Measurements from ENCODE around the gene BCL7B.
"Not testable (repeated sequence)": the region's sequence is repeated elsewhere in the genome, so short reads cannot be mapped to it uniquely, and the experiment has no call there.

Gene BCL7B

GRCh38 chr7:73572767-73573186 is 15.3 kb upstream of the BCL7B start:
- no peak for DNase-seq (ENCODE audit: low spot score)

- DNase-seq (ENCODE audit: low spot score), result no peak
Observed at GRCh38 chr7:73570977-73571376, 13.5 kb upstream of the BCL7B start.

DNA sequence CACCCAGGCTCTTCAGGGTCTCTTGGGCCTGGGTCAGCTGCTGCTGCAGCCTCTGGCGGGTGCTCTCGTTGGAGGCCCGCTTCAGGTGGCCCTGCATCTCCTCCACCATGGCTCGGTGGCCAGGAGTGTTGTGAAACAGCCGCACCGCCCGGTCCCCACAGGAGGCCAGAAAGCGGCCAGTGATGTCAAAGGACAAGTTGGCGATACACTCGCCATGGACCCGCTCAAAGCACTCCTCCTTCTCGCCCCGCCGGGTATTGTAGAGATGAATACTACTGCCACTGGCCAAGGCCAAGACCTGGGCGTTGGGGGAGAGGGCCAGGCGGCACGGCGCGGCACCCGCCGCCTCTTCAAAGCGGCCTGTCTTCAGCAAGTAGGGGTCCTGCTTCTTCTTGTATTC is 13.0 kb upstream of the BCL7B start:
- DNase-seq (ENCODE audit: low spot score), result no peak

GRCh38 chr7:73569042-73569608 is 11.6 kb upstream of the BCL7B start:
- no peak for DNase-seq (ENCODE audit: low spot score)

DNA sequence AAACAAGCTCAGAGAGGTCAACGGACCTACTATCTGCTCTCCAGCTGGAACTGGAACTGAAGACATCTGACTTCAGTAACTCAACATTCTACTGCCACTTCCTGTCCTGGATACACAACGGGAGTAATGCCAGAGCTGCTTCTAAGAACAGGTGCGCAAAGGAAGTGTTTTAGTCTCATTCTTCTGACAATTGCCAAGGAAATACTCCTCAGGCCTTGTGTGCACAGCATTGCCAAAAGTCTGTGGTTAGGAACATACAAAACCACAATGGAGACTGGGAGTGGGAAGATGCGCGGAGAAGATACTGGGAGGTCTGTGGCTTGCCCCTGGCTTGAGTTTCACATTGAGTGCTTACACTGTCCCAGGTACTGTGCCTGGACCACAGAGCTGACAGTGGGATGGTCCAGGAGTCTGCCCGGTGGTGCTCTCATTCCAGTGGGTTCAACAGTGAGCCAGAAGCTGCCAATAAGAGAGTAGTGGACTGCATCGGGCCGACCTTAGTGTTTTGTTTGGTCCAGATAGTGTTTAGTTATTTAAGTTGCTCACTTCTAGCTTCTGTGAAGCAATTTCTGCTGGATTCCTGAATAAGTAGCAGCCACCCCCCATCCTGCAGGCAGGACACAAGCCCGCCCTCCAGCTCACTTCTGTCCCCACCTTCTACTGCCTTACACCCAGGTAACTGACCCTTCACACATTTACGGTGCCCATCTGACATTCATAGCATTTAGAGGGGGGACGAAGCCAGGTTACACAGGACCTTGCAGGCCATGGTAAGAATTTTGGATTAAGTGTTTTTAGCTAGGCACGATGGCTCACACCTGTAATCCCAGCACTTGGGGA is 10.6 kb upstream of the BCL7B start:
- no peak for DNase-seq (ENCODE audit: low spot score)

GRCh38 chr7:73567140-73567539 is 9.7 kb upstream of the BCL7B start:
- DNase-seq (ENCODE audit: low spot score), result no peak

GRCh38 chr7:73566431-73566830 is 8.9 kb upstream of the BCL7B start:
- DNase-seq (ENCODE audit: low spot score), result not testable (repeated sequence)

GRCh38 chr7:73565675-73566340 is 8.3 kb upstream of the BCL7B start:
- DNase-seq (ENCODE audit: low spot score), result no peak

DNA sequence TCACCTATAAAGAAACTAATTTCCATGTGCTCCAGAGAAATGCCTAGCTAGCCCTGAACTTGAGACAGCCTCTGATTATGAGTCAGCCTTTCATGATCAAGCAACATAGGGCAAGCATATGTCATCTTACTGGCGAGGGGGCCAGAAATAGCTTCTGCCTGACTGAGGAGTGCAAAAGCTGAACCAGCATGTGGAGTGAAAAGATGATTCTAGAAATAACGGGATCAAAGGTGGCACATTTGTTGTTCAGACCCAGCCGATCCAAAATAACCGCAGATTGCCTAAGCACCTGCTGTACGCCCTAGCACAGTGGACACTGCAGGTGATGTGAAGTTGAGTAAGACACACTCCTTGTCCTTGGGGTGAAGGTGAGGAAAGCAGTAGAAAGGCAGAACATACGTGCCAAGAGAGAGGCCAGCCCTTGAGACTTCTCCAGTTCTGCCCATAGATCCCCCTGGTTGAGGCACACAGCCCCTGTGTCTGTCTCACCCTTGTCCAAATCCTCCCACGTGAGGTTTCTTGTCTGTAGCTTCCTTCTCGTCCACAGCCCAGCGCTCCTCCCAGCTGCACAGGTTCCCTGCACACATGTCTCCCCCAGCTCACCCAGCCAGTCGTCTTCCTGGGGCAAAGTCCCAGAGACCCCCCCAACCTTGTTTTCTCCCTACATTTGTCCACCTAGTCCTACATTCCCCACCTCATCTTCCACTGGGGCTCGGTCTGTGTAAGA is 2.8 kb upstream of the BCL7B start:
- peak; percentile 37 for DNase-seq (ENCODE audit: low spot score)

DNA sequence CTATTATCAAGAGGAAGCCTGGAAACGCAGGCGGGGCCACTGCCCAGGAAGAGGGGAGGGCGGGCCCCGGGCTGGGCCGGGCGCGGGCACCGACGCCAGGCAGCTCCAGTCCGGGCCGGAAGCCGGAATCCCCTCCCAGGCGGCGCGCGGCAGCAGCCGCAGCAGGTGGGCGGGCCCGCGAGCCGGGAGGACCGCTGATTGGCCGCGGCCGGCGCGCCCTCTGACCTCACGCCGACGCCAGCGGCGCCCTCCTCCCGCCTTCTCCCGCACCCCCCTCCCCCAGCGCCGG is 438 bp downstream of the BCL7B start:
- peak; percentile 94 for DNase-seq (ENCODE audit: low spot score)

DNA sequence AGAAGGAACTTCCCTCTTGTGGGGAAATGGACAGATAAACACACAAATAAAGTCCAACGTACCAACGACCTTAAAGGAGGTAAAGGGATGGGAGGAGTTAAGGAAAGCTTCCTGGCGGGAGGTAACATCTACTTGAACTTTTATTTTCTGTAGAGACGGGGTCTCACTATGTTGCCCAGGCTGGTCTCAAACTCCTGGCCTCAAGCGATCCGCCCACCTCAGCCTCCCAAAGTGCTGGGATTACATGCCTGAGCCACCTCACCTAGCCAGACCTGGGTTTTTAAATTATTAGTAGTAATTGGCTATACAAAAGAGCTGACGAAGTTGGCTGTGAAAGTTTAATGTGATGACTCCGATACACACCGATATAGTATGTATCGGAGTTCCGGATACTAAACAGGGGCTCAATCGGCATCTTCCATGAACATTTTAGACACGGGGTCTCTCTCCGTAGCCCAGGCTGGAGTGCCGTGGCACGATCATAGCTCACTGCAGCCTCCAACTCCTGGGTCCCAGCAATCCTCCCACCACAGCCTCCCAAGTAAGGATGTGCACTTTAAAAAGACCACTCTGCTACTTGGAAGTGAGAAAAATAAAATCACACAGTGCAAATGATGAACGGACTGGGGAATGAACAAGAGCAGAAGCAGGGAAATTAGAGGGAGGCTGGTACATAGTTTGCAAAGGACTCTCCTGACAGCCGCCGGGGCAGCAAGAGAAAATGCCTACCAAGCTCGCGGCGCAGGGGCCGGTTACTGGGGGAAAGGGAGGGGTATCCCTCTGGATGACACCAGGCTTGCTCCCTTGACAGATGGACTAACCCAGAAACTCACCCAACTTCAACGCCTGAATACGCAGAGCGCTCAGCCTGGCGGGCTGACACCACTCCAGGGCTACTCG is 1.0 kb downstream of the BCL7B start:
- DNase-seq (ENCODE audit: low spot score), result no peak

GRCh38 chr7:73555411-73555982 is 2.0 kb downstream of the BCL7B start:
- no peak for DNase-seq (ENCODE audit: low spot score)

- DNase-seq (ENCODE audit: low spot score), result not testable (repeated sequence)
Observed at GRCh38 chr7:73550093-73550492, 7.4 kb downstream of the BCL7B start.

GRCh38 chr7:73549176-73549575 is 8.3 kb downstream of the BCL7B start:
- DNase-seq (ENCODE audit: low spot score), result no peak

DNA sequence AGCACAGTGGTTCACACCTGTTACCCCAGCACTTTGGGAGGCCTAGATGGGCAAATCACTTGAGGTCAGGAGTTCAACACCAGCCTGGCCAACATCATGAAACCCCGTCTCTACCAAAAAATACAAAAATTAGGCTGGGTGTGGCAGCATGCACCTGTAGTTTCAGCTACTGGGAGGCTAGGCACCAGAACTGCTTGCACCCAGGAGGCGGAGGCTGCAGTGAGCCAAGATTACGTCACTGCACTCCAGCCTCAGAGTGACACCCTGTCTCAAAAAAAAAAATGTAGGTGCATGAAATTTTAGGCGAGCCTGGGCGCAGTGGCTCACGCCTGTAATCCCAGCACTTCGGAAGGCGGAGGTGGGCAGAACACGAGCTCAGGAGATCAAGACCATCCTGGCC is 9.6 kb downstream of the BCL7B start:
- DNase-seq (ENCODE audit: low spot score), result no peak

- no peak for DNase-seq (ENCODE audit: low spot score)
Observed at GRCh38 chr7:73544678-73545077, 12.8 kb downstream of the BCL7B start.

DNA sequence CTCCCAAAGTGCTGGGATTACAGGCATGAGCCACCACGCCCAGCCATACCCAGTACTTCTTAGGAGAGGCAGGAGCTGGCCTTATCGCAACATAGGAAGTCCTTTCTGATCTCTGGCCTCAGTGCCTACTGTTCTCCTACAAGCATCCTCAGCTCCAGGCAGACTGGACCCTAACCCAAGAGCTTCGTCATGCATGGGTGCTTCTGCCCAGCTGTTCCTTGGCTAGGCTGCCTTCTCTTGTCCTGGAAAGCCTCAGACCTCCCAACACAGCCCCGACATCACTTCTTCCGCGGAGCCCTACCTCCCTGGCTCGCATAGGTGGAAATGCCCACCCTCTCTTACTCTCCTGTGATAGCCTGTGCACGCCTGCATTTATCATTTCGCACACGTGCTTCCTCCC is 15.8 kb downstream of the BCL7B start:
- DNase-seq (ENCODE audit: low spot score), result no peak

DNA sequence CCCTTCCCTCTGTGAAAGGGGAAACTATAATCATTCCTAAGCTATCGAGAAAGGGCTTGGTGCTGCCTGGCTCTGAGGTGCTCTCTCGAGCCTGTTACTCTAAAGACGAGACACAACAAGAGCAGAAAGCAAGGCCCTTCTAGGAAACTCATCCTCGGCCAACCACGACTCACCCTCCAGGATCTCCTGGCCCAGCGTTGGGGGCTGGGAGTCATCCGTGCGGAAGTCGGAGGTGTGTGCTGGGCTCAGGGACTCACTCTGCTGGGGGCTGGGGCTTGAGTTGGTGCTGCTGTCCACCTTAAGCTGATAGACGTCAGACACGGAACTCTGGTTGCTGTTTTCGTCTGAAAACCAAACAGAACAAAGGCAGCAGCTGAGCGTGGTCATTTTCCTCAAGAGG is 17.8 kb downstream of the BCL7B start:
- DNase-seq (ENCODE audit: low spot score), result no peak

- DNase-seq (ENCODE audit: low spot score), result not testable (repeated sequence)
Observed at GRCh38 chr7:73538510-73538909, 19.0 kb downstream of the BCL7B start.

DNA sequence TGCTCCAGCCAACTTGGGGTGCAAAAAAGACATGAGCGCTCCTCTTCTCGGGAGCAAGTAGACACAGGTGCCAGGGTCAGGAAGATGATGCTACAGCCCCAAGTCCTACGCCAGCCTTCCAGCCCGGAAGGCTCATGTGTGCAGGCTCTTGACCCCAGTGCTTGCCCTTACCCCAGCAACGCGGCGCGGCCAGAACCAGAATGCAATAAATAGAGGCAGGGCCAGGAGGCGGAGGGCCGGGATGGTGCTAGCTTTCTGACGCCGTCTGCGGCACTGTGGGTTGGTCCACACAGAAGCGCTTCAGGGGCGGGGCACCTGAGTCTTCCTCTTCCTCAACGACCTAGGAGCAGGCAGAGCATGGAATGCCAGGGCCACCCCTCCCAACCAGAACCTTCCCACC is 20.4 kb downstream of the BCL7B start:
- DNase-seq (ENCODE audit: low spot score), result no peak

GRCh38 chr7:73536479-73536878 is 21.0 kb downstream of the BCL7B start:
- no peak for DNase-seq (ENCODE audit: low spot score)
